Stomach (tissue), 4 donors: ENCODE data around the gene MAGEA11.
"Not testable (repeated sequence)": the region's sequence is repeated elsewhere in the genome, so short reads cannot be mapped to it uniquely, and the experiment has no call there.

ENCODE experiments used
- POLR2A ChIP-seq, 4 donors: fragments of 450-650 bp; IDR thresholded peaks; one replicate each; pipeline ENCODE4 v1.6.1; 2016; ENCODE audit warnings: antibody characterized with exemption in 4 of 4, control low read depth in 2 of 4, mild to moderate bottlenecking in 1 of 4, moderate library complexity in 1 of 4
- POLR2AphosphoS5 ChIP-seq, 3 donors: sonication (generic); formaldehyde crosslinking; IDR thresholded peaks; one replicate each; pipeline ENCODE4 v1.6.1; 2016; ENCODE audit warnings: antibody characterized with exemption in 3 of 3
- TF ChIP-seq, protein P1 (sequence below), 7 experiments: fragments of 450-650 bp in 4 of 7; fragments of 200-600 bp in 3 of 7; sonication (generic) in 3 of 7; IDR thresholded peaks; one replicate each; pipeline ENCODE4 v1.5.1; 2016 to 2019; ENCODE audit warnings: antibody characterized with exemption in 7 of 7, control low read depth in 2 of 7, mild to moderate bottlenecking in 1 of 7

GRCh38 chrX:149761858-149762674 lies 50.2 kb downstream of the MAGEA11 start:
- not testable (repeated sequence) for TF ChIP-seq POLR2A, POLR2AphosphoS5 (IDR thresholded peaks at IDR 0.05)
- TF ChIP-seq, protein P1, sequence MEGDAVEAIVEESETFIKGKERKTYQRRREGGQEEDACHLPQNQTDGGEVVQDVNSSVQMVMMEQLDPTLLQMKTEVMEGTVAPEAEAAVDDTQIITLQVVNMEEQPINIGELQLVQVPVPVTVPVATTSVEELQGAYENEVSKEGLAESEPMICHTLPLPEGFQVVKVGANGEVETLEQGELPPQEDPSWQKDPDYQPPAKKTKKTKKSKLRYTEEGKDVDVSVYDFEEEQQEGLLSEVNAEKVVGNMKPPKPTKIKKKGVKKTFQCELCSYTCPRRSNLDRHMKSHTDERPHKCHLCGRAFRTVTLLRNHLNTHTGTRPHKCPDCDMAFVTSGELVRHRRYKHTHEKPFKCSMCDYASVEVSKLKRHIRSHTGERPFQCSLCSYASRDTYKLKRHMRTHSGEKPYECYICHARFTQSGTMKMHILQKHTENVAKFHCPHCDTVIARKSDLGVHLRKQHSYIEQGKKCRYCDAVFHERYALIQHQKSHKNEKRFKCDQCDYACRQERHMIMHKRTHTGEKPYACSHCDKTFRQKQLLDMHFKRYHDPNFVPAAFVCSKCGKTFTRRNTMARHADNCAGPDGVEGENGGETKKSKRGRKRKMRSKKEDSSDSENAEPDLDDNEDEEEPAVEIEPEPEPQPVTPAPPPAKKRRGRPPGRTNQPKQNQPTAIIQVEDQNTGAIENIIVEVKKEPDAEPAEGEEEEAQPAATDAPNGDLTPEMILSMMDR (IDR thresholded peaks at IDR 0.05): not testable (repeated sequence)
